Fibroblast of lung (primary cell): ENCODE results near the gene SLIT2. TPM values are rescaled to one million over a fixed set of nuclear protein-coding genes. Genes with fewer than 3 reads are reported as not detected.

Experiments used
- DNase-seq, 2 donors: peaks; one replicate each; pipeline versions ENCODE4 v3.0.0 to v3.0.0-alpha.2; 2010; ENCODE audit warnings: low read depth in 2 of 2
- H2AFZ ChIP-seq: 2 replicates; pipeline ENCODE4 v1.5.1; 2012; ENCODE audit warnings: low read length, control low read depth, inconsistent platforms
- H3K27ac ChIP-seq: 2 replicates; pipeline ENCODE4 v1.5.1; 2011; ENCODE audit warnings: low read length, control low read depth; ENCODE audit not compliant: insufficient read depth
- H3K27me3 ChIP-seq: 2 replicates; pipeline ENCODE4 v1.5.1; 2011; ENCODE audit warnings: mild to moderate bottlenecking, low read length; ENCODE audit not compliant: control insufficient read depth, insufficient read depth
- H3K36me3 ChIP-seq: 2 replicates; pipeline ENCODE4 v1.5.1; 2011; ENCODE audit warnings: low read length; ENCODE audit not compliant: control insufficient read depth, insufficient read depth
- H3K4me1 ChIP-seq: 2 replicates; pipeline ENCODE4 v1.5.1; 2011; ENCODE audit warnings: low read length; ENCODE audit not compliant: control insufficient read depth, insufficient read depth; ENCODE audit errors: extremely low read depth
- H3K4me2 ChIP-seq: 2 replicates; pipeline ENCODE4 v1.5.1; 2011; ENCODE audit warnings: low read length, control low read depth; ENCODE audit not compliant: insufficient read depth; ENCODE audit errors: extremely low read depth
- H3K4me3 ChIP-seq, 4 experiments: fragments of 200-600 bp in 1 of 4; sonication (generic) in 1 of 4; replicated peaks in 1 of 4; 2 replicates each; pipeline ENCODE4 v1.5.1; 2011 to 2016; ENCODE audit warnings: low read length in 4 of 4, low read depth in 3 of 4, mild to moderate bottlenecking in 3 of 4, control low read depth in 2 of 4, inconsistent platforms in 1 of 4, mixed read lengths in 1 of 4; ENCODE audit not compliant: insufficient read depth in 1 of 4; ENCODE audit errors: control extremely low read depth in 1 of 4
- H3K79me2 ChIP-seq: 2 replicates; pipeline ENCODE4 v1.5.1; 2012; ENCODE audit warnings: mild to moderate bottlenecking, low read length, inconsistent platforms; ENCODE audit not compliant: control insufficient read depth, insufficient read depth
- H3K9ac ChIP-seq: 2 replicates; pipeline ENCODE4 v1.5.1; 2011; ENCODE audit warnings: mild to moderate bottlenecking, low read length, control low read depth; ENCODE audit not compliant: insufficient read depth
- H3K9me3 ChIP-seq: 2 replicates; pipeline ENCODE4 v1.5.1; 2012; ENCODE audit warnings: low read depth, low read length; ENCODE audit not compliant: control insufficient read depth, insufficient read depth
- H4K20me1 ChIP-seq: 2 replicates; pipeline ENCODE4 v1.5.1; 2011; ENCODE audit warnings: low read length; ENCODE audit not compliant: control insufficient read depth, insufficient read depth; ENCODE audit errors: extremely low read depth
- EZH2 ChIP-seq: IDR thresholded peaks from 2 replicates; pipeline ENCODE4 v1.5.1; 2012; ENCODE audit warnings: low read length, control low read depth, mild to moderate bottlenecking; ENCODE audit errors: missing control alignments
- polyA plus RNA-seq, 2 donors: library from polyadenylated mRNA; depleted of rRNA in 1 of 2; stranded (reverse) in 1 of 2; unstranded in 1 of 2; fragments of >200 nt; gene quantifications; 2 replicates each; pipeline ENCODE4 v1.2.1, GENCODE V29; 2011 to 2012; ENCODE audit warnings: missing spikeins in 1 of 2
- total RNA-seq: library from RNA; depleted of rRNA; stranded (reverse); fragments of >200 nt; gene quantifications from 2 replicates; pipeline ENCODE4 v1.2.1, GENCODE V29; 2014
- TF ChIP-seq, protein P1 (sequence below), 2 donors: IDR thresholded peaks in 1 of 2; conservative IDR thresholded peaks in 1 of 2; 1 replicate in 1 of 2; 2 replicates in 1 of 2; pipeline ENCODE4 v1.5.1; 2011 to 2012; ENCODE audit warnings: low read length in 2 of 2, control low read depth in 1 of 2, inconsistent platforms in 1 of 2, low read depth in 1 of 2, mild to moderate bottlenecking in 1 of 2

Gene SLIT2
- total and polyA plus RNA-seq, 2 donors (not counting 1 experiment from before 2014, with no cell fraction given) = 12.6 to 27.8 TPM

GRCh38 chr4:20288846-20289512 is 37.3 kb downstream of the SLIT2 start:
- Histone ChIP-seq H3K4me2 (peak overlapping the region; percentile 26), H3K9ac (no peak overlapping the region)

GRCh38 chr4:20289782-20290181 is 38.1 kb downstream of the SLIT2 start:
- no peak overlapping the region for H3K4me3 ChIP-seq
- TF ChIP-seq, protein P1, sequence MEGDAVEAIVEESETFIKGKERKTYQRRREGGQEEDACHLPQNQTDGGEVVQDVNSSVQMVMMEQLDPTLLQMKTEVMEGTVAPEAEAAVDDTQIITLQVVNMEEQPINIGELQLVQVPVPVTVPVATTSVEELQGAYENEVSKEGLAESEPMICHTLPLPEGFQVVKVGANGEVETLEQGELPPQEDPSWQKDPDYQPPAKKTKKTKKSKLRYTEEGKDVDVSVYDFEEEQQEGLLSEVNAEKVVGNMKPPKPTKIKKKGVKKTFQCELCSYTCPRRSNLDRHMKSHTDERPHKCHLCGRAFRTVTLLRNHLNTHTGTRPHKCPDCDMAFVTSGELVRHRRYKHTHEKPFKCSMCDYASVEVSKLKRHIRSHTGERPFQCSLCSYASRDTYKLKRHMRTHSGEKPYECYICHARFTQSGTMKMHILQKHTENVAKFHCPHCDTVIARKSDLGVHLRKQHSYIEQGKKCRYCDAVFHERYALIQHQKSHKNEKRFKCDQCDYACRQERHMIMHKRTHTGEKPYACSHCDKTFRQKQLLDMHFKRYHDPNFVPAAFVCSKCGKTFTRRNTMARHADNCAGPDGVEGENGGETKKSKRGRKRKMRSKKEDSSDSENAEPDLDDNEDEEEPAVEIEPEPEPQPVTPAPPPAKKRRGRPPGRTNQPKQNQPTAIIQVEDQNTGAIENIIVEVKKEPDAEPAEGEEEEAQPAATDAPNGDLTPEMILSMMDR (conservative IDR thresholded peaks at IDR 0.05 in 1 of 2, IDR thresholded peaks at IDR 0.05 in 1 of 2; ENCODE audit: low read depth in 1 of 2, low read length in 2 of 2) = no peak
- TF ChIP-seq EZH2 = no peak
- H3K27ac ChIP-seq = no peak overlapping the region
- no peak overlapping the region for H3K4me2 ChIP-seq
- H2AFZ ChIP-seq = no peak overlapping the region
- no peaks in the 10 kb centered on the region for H3K9me3 ChIP-seq
- no peaks in the 10 kb centered on the region for H3K79me2 ChIP-seq
- no peaks in the 10 kb centered on the region for H4K20me1 ChIP-seq
- no peaks in the 10 kb centered on the region for H3K27me3 ChIP-seq
- H3K9ac ChIP-seq = no peak overlapping the region
- H3K4me1 ChIP-seq = peaks cover 7% of the 10 kb centered on the region
- H3K36me3 ChIP-seq = no peaks in the 10 kb centered on the region
- DNase-seq = no peak

More at GRCh38 chr4:20288846-20289512, 37.3 kb downstream of the SLIT2 start:
- no peaks in the 10 kb centered on the region for H3K36me3 ChIP-seq
- TF ChIP-seq EZH2 = no peak
- TF ChIP-seq, protein P1 (conservative IDR thresholded peaks at IDR 0.05 in 1 of 2, IDR thresholded peaks at IDR 0.05 in 1 of 2; ENCODE audit: low read depth in 1 of 2, low read length in 2 of 2) = no peak
- H2AFZ ChIP-seq = peak overlapping the region; percentile 3
- DNase-seq = peak; percentile 29 to 39
- no peak overlapping the region for H3K27ac ChIP-seq
- H3K4me1 ChIP-seq = peaks cover 7% of the 10 kb centered on the region
- H4K20me1 ChIP-seq = no peaks in the 10 kb centered on the region
- H3K4me3 ChIP-seq = no peak overlapping the region
- H3K79me2 ChIP-seq = no peaks in the 10 kb centered on the region
- no peaks in the 10 kb centered on the region for H3K27me3 ChIP-seq
- H3K9me3 ChIP-seq = no peaks in the 10 kb centered on the region

- Histone ChIP-seq H2AFZ (no peak overlapping the region), H3K27me3 (no peaks in the 10 kb centered on the region), H3K79me2 (no peaks in the 10 kb centered on the region), H3K9me3 (no peaks in the 10 kb centered on the region), H3K4me1 (peaks cover 3% of the 10 kb centered on the region), H4K20me1 (no peaks in the 10 kb centered on the region), H3K9ac (no peak overlapping the region), H3K4me2 (no peak overlapping the region), H3K36me3 (no peaks in the 10 kb centered on the region), H3K4me3 (no peak overlapping the region), H3K27ac (no peak overlapping the region)
- no peak for DNase-seq
- TF ChIP-seq EZH2 = no peak
- TF ChIP-seq, protein P1 (conservative IDR thresholded peaks at IDR 0.05 in 1 of 2, IDR thresholded peaks at IDR 0.05 in 1 of 2; ENCODE audit: low read depth in 1 of 2, low read length in 2 of 2) = no peak
Observed at GRCh38 chr4:20292739-20293138, 41.0 kb downstream of the SLIT2 start.
